GM12892 (cell line): ENCODE data around the gene EGLN2.
"Not testable (repeated sequence)": the region's sequence is repeated elsewhere in the genome, so short reads cannot be mapped to it uniquely, and the experiment has no call there.

Source experiments
- DNase-seq: peaks from one replicate; pipeline ENCODE4 v3.0.0; 2011; ENCODE audit not compliant: insufficient read length
- FAIRE-seq: peaks from 2 replicates; lab custom pipeline; 2011; peaks lifted over from hg19 to GRCh38; lab: Jason Lieb, UNC
- POLR2A ChIP-seq: IDR thresholded peaks from 2 replicates; pipeline ENCODE4 v1.6.1; 2011; ENCODE audit warnings: low read depth, low read length, control low read depth
- POLR2AphosphoS5 ChIP-seq: IDR thresholded peaks from 2 replicates; pipeline ENCODE4 v1.6.1; 2011; ENCODE audit warnings: low read depth, low read length, control low read depth
- TAF1 ChIP-seq: IDR thresholded peaks from 2 replicates; pipeline ENCODE4 v1.6.1; 2011; ENCODE audit warnings: low read depth, mild to moderate bottlenecking, control low read depth, low read length, borderline replicate concordance

The EGLN2 gene

GRCh38 chr19:40762754-40763470, 36.1 kb upstream of the EGLN2 start:
- TF ChIP-seq POLR2A (no peak), POLR2AphosphoS5 (no peak)
- FAIRE-seq = no peak
- DNase-seq = no peak

- TF ChIP-seq POLR2A = no peak
- TF ChIP-seq TAF1 = no peak
- TF ChIP-seq POLR2AphosphoS5 = no peak; the same call in 1 of the 2 replicates
- no peak for DNase-seq
- no peak for FAIRE-seq
These were observed 35.5 kb upstream of the EGLN2 start for GRCh38 chr19:40763526-40763925.

GRCh38 chr19:40763963-40764362, 35.0 kb upstream of the EGLN2 start:
- TF ChIP-seq POLR2A (no peak), TAF1 (no peak), POLR2AphosphoS5 (no peak)
- no peak for FAIRE-seq

GRCh38 chr19:40766385-40766784, 32.6 kb upstream of the EGLN2 start:
- not testable (repeated sequence) for FAIRE-seq

More at GRCh38 chr19:40763963-40764362, 35.0 kb upstream of the EGLN2 start:
- DNase-seq = no peak

GRCh38 chr19:40768869-40769268, 30.1 kb upstream of the EGLN2 start:
- FAIRE-seq (no peak), DNase-seq (no peak)
- TF ChIP-seq POLR2AphosphoS5 (no peak), POLR2A (no peak), TAF1 (no peak)

More at GRCh38 chr19:40766385-40766784, 32.6 kb upstream of the EGLN2 start:
- not testable (repeated sequence) for DNase-seq

- not testable (repeated sequence) for FAIRE-seq, DNase-seq
These were observed 27.7 kb upstream of the EGLN2 start for GRCh38 chr19:40771101-40771862.

- TF ChIP-seq TAF1 (no peak), POLR2A (no peak), POLR2AphosphoS5 (no peak)
- no peak for FAIRE-seq
- DNase-seq = no peak
These were observed 23.9 kb upstream of the EGLN2 start, which contains the start of gene MIA for GRCh38 chr19:40774916-40775631. MIA (plus strand) TSS chr19:40775521; CDS start chr19:40775543, 22 bp downstream.

GRCh38 chr19:40775632-40776022, 23.4 kb upstream of the EGLN2 start:
- no peak for TF ChIP-seq POLR2AphosphoS5
- TF ChIP-seq POLR2A = no peak
- TF ChIP-seq TAF1 = no peak
- no peak for FAIRE-seq
- DNase-seq = no peak

- FAIRE-seq = no peak
- TF ChIP-seq POLR2AphosphoS5 (no peak), POLR2A (no peak), TAF1 (no peak)
- no peak for DNase-seq
These were observed 22.6 kb upstream of the EGLN2 start for GRCh38 chr19:40776364-40776763.

- TF ChIP-seq POLR2AphosphoS5 (no peak), TAF1 (peak; percentile 14; the same call in 1 of the 2 replicates)
- DNase-seq = peak; percentile 69
- no peak for FAIRE-seq
These were observed 21.9 kb upstream of the EGLN2 start for GRCh38 chr19:40776932-40777644.

- DNase-seq (no peak), FAIRE-seq (no peak)
- TF ChIP-seq TAF1 (no peak; the same call in 1 of the 2 replicates), POLR2AphosphoS5 (peak; percentile 78; the same call in 1 of the 2 replicates), POLR2A (no peak)
These were observed 21.4 kb upstream of the EGLN2 start for GRCh38 chr19:40777645-40777936.
